Smooth muscle cell of the coronary artery (primary cell): Measurements from ENCODE around the gene HSPA9. TPM values are rescaled to one million over a fixed set of nuclear protein-coding genes. Genes with fewer than 3 reads are reported as not detected.

Source experiments
- total RNA-seq: library from RNA; depleted of rRNA; stranded (reverse); fragments of >200 nt; gene quantifications from 2 replicates; pipeline ENCODE4 v1.2.3, GENCODE V29; 2014; ENCODE audit warnings: low replicate concordance

Gene HSPA9
- total RNA-seq, result 173 and 212 TPM in 2 replicates

DNA sequence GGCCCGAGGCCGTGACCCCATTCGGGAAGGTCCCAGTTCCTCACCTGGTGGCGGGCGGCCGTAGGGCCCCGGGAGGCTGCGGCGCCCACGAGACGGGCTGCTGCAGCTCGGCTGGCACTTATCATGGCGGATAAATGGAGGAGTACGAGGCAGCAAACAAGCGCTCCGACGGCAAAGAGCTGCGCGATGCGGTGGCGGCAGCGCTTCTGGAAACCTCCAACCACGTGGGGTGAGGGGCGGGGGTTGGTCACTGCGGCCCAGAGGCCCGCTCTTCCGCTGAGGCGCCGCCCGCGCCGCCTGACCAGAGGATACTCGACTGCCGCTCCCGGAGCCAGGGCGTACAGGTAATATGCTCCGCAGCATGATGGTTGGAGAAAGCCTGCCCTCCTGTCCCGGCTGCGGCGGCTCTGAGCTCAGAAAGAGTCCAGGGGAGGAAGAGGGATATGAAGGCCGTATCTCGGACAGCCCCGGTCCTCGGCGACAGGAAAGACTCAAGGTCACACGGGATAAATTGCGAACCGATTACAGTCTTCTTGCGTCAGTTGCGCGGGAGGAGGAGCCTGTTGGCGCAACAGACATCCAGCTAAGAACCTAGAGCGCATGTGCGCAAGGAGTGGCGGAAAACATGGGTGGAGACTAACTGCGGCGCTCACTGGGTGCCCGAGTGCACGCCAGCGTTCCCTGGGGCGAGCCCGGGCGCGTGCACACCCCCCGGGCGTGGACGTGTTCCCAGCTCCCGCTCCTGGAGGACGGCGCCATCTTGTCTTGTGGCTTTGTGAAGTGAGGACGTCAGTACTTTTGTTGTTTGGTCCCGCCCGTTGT, at the start of gene HSPA9:
Gene HSPA9, minus strand, starts transcription at position 208 of the 822 bp plus-strand sequence. Its CDS starts 83 bp downstream, at position 125.

DNA sequence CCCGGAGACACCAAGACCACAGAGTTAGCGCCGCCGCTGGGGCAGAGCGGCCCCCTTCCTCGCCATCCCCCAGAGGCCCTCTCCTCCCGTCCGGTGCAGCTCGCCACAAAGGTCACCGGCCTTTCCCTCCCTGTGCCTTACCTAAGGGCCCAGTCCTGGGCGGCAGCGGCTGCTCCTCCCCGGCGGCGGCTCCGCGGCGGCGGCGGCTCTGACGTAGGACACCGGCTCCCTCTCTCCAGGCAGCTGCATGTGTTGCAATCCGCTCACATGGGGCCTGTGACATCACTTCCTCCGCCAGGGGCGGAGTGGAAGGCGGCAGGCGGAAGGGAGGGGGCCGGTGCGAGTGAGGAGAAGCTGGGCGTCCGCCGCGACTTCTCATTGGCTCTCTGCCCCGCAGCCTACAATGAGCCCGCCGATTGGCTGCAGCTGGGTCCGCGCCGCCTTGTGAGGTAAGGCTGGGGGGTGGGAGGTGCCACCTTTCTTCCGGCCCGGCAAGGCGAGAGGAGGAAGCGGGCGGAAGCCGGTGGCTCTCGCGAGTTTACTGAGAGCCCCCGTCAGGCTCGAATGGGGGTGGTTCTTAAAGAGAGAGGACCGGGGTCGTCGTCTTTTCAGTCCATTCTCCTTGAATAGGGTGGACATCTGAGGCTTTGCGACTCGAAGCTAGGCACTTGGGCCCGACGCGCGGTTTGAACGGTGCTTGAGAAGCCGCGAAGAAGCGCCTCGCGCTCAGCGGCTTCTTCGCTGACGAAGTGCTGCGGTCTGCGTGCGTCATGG, 32.1 kb downstream of the HSPA9 start, which contains the start of gene ETF1:
Gene ETF1, minus strand, starts transcription at position 281 of the 774 bp plus-strand sequence. CDS start 318 bp downstream, outside the sequence.

Other genes starting within 250 kb of the HSPA9 start
- gene CDC25C, start 243.6 kb downstream of the HSPA9 start, total RNA-seq, result 2.3 TPM in 1 of 2 replicates, not detected in the other
- 28.0 and 60.0 TPM in 2 replicates for gene FAM53C, start 237.1 kb downstream of the HSPA9 start, total RNA-seq
- 25.7 and 26.9 TPM in 2 replicates for gene KDM3B, start 222.7 kb downstream of the HSPA9 start, total RNA-seq
- gene REEP2, start 136.3 kb downstream of the HSPA9 start, total RNA-seq, result 13.6 and 18.3 TPM in 2 replicates
- gene EGR1, start 109.9 kb downstream of the HSPA9 start, total RNA-seq, result 0.94 and 2.2 TPM in 2 replicates
- 51.6 and 106 TPM in 2 replicates for gene ETF1, start 32.2 kb downstream of the HSPA9 start, total RNA-seq
- 459 and 476 TPM in 2 replicates for gene CTNNA1, start 178.0 kb upstream of the HSPA9 start, total RNA-seq